ENCODE measurements around the gene NID1. TPM values are rescaled to one million over a fixed set of nuclear protein-coding genes. Genes with fewer than 3 reads are reported as not detected.

NID1 gene
- total and polyA plus RNA-seq, 9 of the 15 experiments (the other 6 are each of a cell fraction or from before 2014, with no cell fraction given), result 0.22 TPM; not detected in 8

DNA sequence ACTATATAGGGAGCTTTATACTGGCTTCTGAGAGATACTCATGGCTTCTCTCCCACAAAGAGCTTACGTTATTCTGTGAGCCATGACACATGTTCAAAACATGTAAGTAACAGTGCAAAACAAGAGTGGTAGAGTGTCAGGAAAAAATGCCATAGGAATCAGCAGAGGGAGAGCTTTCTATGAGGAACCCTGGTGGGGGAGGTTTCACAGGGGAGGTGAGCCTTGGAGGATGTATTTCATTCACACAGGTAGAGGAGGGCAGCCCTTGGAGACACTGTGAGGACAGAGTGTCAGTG is 125.5 kb downstream of the NID1 start:
- FAIRE-seq, result no peak
- H3K27me3 ChIP-seq (ENCODE audit: control insufficient read depth in 2 of 2, insufficient read depth in 2 of 2, low read length in 2 of 2), result peaks cover 22 to 29% of the 10 kb centered on the region in 2 experiments
- ChIA-PET POLR2A (interaction anchor here (0.6 kb wide), 2 partner anchors 176 to 277 kb away, joined by 4 read pairs; no protein-coding TSS in a partner anchor), CTCF (ENCODE audit: low intra/inter-chr PET ratio) (no interaction called here)
- H3K79me2 ChIP-seq (ENCODE audit: control insufficient read depth, insufficient read depth, low read length), result no peaks in the 10 kb centered on the region
- whole genome bisulfite sequencing (ENCODE audit: insufficient coverage, low coverage, missing lambda C conversion rate), result 0% methylated on average over 1 of the region's 1 CpG
- no peak for ATAC-seq
- H4K20me1 ChIP-seq (replicated peaks; ENCODE audit: control insufficient read depth, insufficient read depth, low read length), result no peaks in the 10 kb centered on the region; the same call in 1 of the 2 replicates
- H3K9ac ChIP-seq (ENCODE audit: insufficient read depth in 1 of 2, low read depth in 2 of 2, low read length in 2 of 2), result no peak overlapping the region
- no peak for DNase-seq (ENCODE audit: extremely low read depth in 1 of 4, low spot score in 3 of 4)
- intact Hi-C loops (cut with micrococcal nuclease), result no loop called here
- H2AFZ ChIP-seq (ENCODE audit: low read depth, low read length), result no peak overlapping the region
- H3K4me2 ChIP-seq (ENCODE audit: insufficient read depth, low read length), result no peak overlapping the region
- H3K27ac ChIP-seq (ENCODE audit: extremely low read depth, low read depth, low read length), result no peak overlapping the region
- H3K36me3 ChIP-seq (ENCODE audit: control insufficient read depth, insufficient read depth, low read length), result no peaks in the 10 kb centered on the region
- in situ Hi-C loops (cut with MboI), result no loop called here
- no peak overlapping the region for H3K4me3 ChIP-seq
- no peaks in the 10 kb centered on the region for H3K9me3 ChIP-seq (replicated peaks; ENCODE audit: control insufficient read depth, insufficient read depth, low read depth, low read length)
- no TSS peak for BruUV-seq (replicated peaks)
- no peak for TF ChIP-seq CREM (IDR thresholded peaks at IDR 0.05; ENCODE audit: low read depth)
- no peak for TF ChIP-seq C11orf30 (IDR thresholded peaks at IDR 0.05; ENCODE audit: low read depth)
- TF ChIP-seq ZNF77 (CRISPR knock-in tag; IDR thresholded peaks at IDR 0.05), result no peak
- TF ChIP-seq, protein P1, sequence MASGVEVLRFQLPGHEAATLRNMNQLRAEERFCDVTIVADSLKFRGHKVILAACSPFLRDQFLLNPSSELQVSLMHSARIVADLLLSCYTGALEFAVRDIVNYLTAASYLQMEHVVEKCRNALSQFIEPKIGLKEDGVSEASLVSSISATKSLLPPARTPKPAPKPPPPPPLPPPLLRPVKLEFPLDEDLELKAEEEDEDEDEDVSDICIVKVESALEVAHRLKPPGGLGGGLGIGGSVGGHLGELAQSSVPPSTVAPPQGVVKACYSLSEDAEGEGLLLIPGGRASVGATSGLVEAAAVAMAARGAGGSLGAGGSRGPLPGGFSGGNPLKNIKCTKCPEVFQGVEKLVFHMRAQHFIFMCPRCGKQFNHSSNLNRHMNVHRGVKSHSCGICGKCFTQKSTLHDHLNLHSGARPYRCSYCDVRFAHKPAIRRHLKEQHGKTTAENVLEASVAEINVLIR (CRISPR knock-in tag; IDR thresholded peaks at IDR 0.05), result no peak
- TF ChIP-seq, protein P2, sequence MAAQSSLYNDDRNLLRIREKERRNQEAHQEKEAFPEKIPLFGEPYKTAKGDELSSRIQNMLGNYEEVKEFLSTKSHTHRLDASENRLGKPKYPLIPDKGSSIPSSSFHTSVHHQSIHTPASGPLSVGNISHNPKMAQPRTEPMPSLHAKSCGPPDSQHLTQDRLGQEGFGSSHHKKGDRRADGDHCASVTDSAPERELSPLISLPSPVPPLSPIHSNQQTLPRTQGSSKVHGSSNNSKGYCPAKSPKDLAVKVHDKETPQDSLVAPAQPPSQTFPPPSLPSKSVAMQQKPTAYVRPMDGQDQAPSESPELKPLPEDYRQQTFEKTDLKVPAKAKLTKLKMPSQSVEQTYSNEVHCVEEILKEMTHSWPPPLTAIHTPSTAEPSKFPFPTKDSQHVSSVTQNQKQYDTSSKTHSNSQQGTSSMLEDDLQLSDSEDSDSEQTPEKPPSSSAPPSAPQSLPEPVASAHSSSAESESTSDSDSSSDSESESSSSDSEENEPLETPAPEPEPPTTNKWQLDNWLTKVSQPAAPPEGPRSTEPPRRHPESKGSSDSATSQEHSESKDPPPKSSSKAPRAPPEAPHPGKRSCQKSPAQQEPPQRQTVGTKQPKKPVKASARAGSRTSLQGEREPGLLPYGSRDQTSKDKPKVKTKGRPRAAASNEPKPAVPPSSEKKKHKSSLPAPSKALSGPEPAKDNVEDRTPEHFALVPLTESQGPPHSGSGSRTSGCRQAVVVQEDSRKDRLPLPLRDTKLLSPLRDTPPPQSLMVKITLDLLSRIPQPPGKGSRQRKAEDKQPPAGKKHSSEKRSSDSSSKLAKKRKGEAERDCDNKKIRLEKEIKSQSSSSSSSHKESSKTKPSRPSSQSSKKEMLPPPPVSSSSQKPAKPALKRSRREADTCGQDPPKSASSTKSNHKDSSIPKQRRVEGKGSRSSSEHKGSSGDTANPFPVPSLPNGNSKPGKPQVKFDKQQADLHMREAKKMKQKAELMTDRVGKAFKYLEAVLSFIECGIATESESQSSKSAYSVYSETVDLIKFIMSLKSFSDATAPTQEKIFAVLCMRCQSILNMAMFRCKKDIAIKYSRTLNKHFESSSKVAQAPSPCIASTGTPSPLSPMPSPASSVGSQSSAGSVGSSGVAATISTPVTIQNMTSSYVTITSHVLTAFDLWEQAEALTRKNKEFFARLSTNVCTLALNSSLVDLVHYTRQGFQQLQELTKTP (IDR thresholded peaks at IDR 0.05; ENCODE audit: low read depth in 1 of 2, partially characterized antibody in 2 of 2), result no peak
- TF ChIP-seq, protein P3, sequence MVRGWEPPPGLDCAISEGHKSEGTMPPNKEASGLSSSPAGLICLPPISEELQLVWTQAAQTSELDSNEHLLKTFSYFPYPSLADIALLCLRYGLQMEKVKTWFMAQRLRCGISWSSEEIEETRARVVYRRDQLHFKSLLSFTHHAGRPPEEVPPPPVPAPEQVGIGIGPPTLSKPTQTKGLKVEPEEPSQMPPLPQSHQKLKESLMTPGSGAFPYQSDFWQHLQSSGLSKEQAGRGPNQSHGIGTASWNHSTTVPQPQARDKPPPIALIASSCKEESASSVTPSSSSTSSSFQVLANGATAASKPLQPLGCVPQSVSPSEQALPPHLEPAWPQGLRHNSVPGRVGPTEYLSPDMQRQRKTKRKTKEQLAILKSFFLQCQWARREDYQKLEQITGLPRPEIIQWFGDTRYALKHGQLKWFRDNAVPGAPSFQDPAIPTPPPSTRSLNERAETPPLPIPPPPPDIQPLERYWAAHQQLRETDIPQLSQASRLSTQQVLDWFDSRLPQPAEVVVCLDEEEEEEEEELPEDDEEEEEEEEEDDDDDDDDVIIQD (CRISPR knock-in tag; IDR thresholded peaks at IDR 0.05), result no peak
- TF ChIP-seq FOXA1 (IDR thresholded peaks at IDR 0.05; ENCODE audit: borderline replicate concordance), result no peak
- TF ChIP-seq ZNF644 (tag; IDR thresholded peaks at IDR 0.05; ENCODE audit: low read depth), result no peak
- no peaks in the 10 kb centered on the region; a peak in 1 of 5 replicates for H3K4me1 ChIP-seq (replicated peaks in 1 of 2; ENCODE audit: control insufficient read depth in 2 of 2, insufficient read depth in 2 of 2, low read length in 2 of 2)
- no peaks in the 10 kb centered on the region for H3K9me1 ChIP-seq (ENCODE audit: control insufficient read depth, insufficient read depth, low read length)

Measured in K562 (cell line).